Prostate gland (tissue), 2 donors: ENCODE measurements around the gene GHRL.

ENCODE experiments used
- CTCF ChIP-seq, 4 experiments: fragments of 200-600 bp in 2 of 4; fragments of 450-650 bp in 2 of 4; sonication (generic) in 2 of 4; IDR thresholded peaks; 1 replicate in 3 of 4; 2 replicates in 1 of 4; pipeline ENCODE4 v1.5.1; 2016 to 2019; ENCODE audit warnings: antibody characterized with exemption in 4 of 4, mild to moderate bottlenecking in 2 of 4, moderate library complexity in 2 of 4
- POLR2AphosphoS5 ChIP-seq: sonication (generic); formaldehyde crosslinking; IDR thresholded peaks from one replicate; pipeline ENCODE4 v1.6.1; 2017; ENCODE audit warnings: antibody characterized with exemption

DNA sequence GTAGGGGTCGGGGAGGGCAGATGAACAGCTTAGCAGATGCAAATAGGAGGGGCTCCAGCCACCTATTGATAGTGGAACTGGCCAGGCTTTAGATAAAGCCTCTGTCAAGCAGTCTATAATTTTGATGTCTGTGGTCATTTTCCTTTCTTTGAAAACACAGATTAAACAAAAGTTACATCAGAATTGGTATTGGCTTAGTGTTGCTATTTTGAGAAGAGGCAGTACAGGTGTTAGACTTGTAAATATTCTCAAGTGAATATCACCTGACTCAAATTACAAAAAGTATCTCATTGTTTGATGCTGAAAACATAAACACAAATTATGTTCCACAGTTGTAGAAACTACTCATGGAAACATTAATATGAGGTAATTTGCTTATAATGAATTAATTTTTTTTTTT, 18.1 kb downstream of the GHRL start:
- no peak for TF ChIP-seq CTCF (IDR thresholded peaks at IDR 0.05)
- TF ChIP-seq POLR2AphosphoS5: no peak
